GM15510 (cell line): ENCODE results near the gene EGR4.

Experiments
- POLR2A ChIP-seq: IDR thresholded peaks from 3 replicates; pipeline ENCODE4 v1.6.1; 2011; ENCODE audit warnings: borderline replicate concordance; ENCODE audit not compliant: insufficient read length; ENCODE audit errors: extremely low read depth

Gene EGR4

GRCh38 chr2:73293534-73294171 lies at the start of gene EGR4:
TSS of gene EGR4 (minus strand) at chr2:73293548. CDS start at chr2:73293317, 231 bp downstream.
- TF ChIP-seq POLR2A = no peak

- no peak for TF ChIP-seq POLR2A
These were observed 47.7 kb upstream of the EGR4 start for GRCh38 chr2:73341039-73341438.

GRCh38 chr2:73339201-73339600 lies 45.9 kb upstream of the EGR4 start:
- TF ChIP-seq POLR2A = no peak

- no peak for TF ChIP-seq POLR2A
These were observed 44.5 kb upstream of the EGR4 start for GRCh38 chr2:73337828-73338227.

GRCh38 chr2:73334620-73335019 lies 41.3 kb upstream of the EGR4 start:
- TF ChIP-seq POLR2A = no peak

- TF ChIP-seq POLR2A = no peak
These were observed 40.7 kb upstream of the EGR4 start for GRCh38 chr2:73334045-73334444.

GRCh38 chr2:73333564-73333963 lies 40.2 kb upstream of the EGR4 start:
- TF ChIP-seq POLR2A = no peak

GRCh38 chr2:73324126-73324725 lies 30.9 kb upstream of the EGR4 start:
- no peak for TF ChIP-seq POLR2A

GRCh38 chr2:73323551-73323950 lies 30.2 kb upstream of the EGR4 start:
- TF ChIP-seq POLR2A = no peak

- TF ChIP-seq POLR2A = no peak
These were observed 21.1 kb upstream of the EGR4 start for GRCh38 chr2:73314441-73314840.

- TF ChIP-seq POLR2A = no peak
These were observed 14.4 kb upstream of the EGR4 start for GRCh38 chr2:73307720-73308119.

- TF ChIP-seq POLR2A = no peak
These were observed 8.3 kb upstream of the EGR4 start for GRCh38 chr2:73301636-73302035.

- no peak for TF ChIP-seq POLR2A
These were observed 7.6 kb upstream of the EGR4 start for GRCh38 chr2:73300926-73301325.

- TF ChIP-seq POLR2A = no peak
These were observed 4.2 kb upstream of the EGR4 start for GRCh38 chr2:73297586-73297985.

- no peak for TF ChIP-seq POLR2A
These were observed 3.8 kb upstream of the EGR4 start for GRCh38 chr2:73297151-73297559.

GRCh38 chr2:73295751-73296400 lies 2.5 kb upstream of the EGR4 start:
- TF ChIP-seq POLR2A = no peak
